HL-60 (cell line): ENCODE measurements around the gene CCDC184.

Source experiments
- DNase-seq, 2 experiments: peaks; one replicate each; pipeline ENCODE4 v3.0.0-alpha.2; 2010 to 2020; ENCODE audit warnings: low read depth in 1 of 2, low spot score in 1 of 2
- H3K27ac ChIP-seq: fragments of 250-450 bp; sonication (Bioruptor Pico); replicated peaks from 2 replicates; pipeline ENCODE4 v1.5.1; 2020; ENCODE audit warnings: mild to moderate bottlenecking, moderate library complexity
- H3K27me3 ChIP-seq: fragments of 250-450 bp; sonication (Bioruptor Pico); 2 replicates; pipeline ENCODE4 v1.5.1; 2021; ENCODE audit warnings: mild to moderate bottlenecking, moderate library complexity; ENCODE audit not compliant: insufficient read depth, poor library complexity, severe bottlenecking
- H3K4me3 ChIP-seq: replicated peaks from 2 replicates; pipeline ENCODE4 v1.5.1; 2011; ENCODE audit warnings: mild to moderate bottlenecking, control low read depth, low read length; ENCODE audit not compliant: insufficient read depth
- GABPA ChIP-seq: IDR thresholded peaks from 2 replicates; pipeline ENCODE4 v1.6.1; 2012; ENCODE audit warnings: low read depth
- POLR2AphosphoS5 ChIP-seq: IDR thresholded peaks from 2 replicates; pipeline ENCODE4 v1.6.1; 2012; ENCODE audit warnings: low read depth
- SPI1 ChIP-seq: IDR thresholded peaks from 2 replicates; pipeline ENCODE4 v1.6.1; 2012; ENCODE audit warnings: low read depth, mild to moderate bottlenecking, borderline replicate concordance
- long read RNA-seq: library from polyadenylated mRNA; unstranded; transcript quantifications from one replicate; pipeline ENCODE4 v2.0.0, GENCODE V29; 2020
- TF ChIP-seq, protein P1 (sequence below): IDR thresholded peaks from 2 replicates; pipeline ENCODE4 v1.6.1; 2012; ENCODE audit warnings: low read depth; ENCODE audit not compliant: insufficient replicate concordance
- TF ChIP-seq, protein P2 (sequence below): IDR thresholded peaks from one replicate; pipeline ENCODE4 v1.5.1; 2011; ENCODE audit warnings: low read length, control low read depth, inconsistent platforms; ENCODE audit not compliant: insufficient read depth

The CCDC184 gene
- long read RNA-seq: 0 reads

DNA sequence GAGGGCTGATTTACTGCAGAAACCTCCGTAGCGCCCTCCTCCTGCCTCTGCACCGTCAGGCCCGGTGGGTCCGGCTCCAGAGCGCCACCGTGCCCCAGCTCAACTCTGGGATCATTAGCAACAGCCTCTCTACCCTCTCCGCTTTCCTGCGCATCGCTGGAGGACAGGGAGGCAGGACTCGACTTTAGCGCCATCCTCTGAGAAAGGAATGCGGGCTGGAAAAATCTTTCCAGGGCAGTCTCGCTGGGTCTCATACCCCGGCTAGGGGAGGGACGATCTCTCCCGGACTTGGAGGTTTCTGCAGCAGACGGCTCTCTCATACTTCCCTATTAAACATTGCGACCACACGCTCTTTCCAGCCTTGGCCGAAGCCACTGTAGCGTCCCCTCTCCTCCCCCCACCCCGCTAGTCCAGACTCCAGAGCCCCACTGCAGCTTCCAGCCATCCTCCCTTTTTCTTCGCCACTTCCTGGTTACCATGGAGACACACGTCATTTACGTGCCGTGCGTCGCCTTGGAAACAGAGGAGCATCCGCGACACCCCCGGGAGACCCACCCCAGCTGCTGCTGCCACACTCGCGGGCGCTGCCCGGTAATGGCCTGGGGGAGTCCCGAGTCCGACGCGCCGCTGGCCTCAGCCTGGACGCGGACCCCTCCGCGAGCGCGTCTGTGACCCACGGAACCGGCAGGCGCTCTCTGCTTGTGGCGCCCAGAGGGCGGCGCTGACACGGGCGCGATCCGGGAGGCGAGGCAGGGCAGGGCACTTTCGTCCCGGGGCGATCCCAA lies at the start of gene CCDC184:
TSS of gene CCDC184 (plus strand) at position 554 of the 785 bp plus-strand sequence. CDS start 479 bp downstream, outside the sequence.
- Histone ChIP-seq H3K27ac (no peak within 1 kb of the TSS), H3K27me3 (peaks cover 35% of the 10 kb centered on the region), H3K4me3 (peak within 1 kb of the TSS; percentile 45)
- peak; percentile 38 to 52 for DNase-seq
- TF ChIP-seq POLR2AphosphoS5: no peak
- TF ChIP-seq, protein P1, sequence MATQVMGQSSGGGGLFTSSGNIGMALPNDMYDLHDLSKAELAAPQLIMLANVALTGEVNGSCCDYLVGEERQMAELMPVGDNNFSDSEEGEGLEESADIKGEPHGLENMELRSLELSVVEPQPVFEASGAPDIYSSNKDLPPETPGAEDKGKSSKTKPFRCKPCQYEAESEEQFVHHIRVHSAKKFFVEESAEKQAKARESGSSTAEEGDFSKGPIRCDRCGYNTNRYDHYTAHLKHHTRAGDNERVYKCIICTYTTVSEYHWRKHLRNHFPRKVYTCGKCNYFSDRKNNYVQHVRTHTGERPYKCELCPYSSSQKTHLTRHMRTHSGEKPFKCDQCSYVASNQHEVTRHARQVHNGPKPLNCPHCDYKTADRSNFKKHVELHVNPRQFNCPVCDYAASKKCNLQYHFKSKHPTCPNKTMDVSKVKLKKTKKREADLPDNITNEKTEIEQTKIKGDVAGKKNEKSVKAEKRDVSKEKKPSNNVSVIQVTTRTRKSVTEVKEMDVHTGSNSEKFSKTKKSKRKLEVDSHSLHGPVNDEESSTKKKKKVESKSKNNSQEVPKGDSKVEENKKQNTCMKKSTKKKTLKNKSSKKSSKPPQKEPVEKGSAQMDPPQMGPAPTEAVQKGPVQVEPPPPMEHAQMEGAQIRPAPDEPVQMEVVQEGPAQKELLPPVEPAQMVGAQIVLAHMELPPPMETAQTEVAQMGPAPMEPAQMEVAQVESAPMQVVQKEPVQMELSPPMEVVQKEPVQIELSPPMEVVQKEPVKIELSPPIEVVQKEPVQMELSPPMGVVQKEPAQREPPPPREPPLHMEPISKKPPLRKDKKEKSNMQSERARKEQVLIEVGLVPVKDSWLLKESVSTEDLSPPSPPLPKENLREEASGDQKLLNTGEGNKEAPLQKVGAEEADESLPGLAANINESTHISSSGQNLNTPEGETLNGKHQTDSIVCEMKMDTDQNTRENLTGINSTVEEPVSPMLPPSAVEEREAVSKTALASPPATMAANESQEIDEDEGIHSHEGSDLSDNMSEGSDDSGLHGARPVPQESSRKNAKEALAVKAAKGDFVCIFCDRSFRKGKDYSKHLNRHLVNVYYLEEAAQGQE: no peak

DNA sequence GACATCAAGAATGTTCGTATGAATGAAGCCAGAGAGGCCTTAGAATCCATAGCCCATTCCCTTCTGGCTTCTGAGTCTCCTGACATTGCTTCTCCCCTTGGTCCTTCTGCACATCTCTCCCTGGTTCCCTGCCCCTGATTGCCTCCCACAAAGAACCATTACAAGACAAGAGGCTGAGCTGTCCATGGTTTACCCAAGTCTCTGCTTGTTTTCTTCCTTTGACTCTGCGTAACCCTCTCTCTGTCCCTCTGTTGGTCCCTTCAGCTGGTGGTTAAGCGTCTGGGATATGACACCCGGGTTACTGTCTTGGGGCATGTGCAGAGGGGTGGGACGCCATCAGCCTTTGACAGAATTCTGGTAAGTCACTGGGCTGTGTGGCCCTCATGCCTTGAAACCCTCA lies 48.4 kb upstream of the CCDC184 start:
- H3K27me3 ChIP-seq: no peaks in the 10 kb centered on the region
- H3K4me3 ChIP-seq: no peak overlapping the region
- no peak overlapping the region for H3K27ac ChIP-seq
- no peak for TF ChIP-seq SPI1
- TF ChIP-seq, protein P1: peak; percentile 60
- DNase-seq: no peak

DNA sequence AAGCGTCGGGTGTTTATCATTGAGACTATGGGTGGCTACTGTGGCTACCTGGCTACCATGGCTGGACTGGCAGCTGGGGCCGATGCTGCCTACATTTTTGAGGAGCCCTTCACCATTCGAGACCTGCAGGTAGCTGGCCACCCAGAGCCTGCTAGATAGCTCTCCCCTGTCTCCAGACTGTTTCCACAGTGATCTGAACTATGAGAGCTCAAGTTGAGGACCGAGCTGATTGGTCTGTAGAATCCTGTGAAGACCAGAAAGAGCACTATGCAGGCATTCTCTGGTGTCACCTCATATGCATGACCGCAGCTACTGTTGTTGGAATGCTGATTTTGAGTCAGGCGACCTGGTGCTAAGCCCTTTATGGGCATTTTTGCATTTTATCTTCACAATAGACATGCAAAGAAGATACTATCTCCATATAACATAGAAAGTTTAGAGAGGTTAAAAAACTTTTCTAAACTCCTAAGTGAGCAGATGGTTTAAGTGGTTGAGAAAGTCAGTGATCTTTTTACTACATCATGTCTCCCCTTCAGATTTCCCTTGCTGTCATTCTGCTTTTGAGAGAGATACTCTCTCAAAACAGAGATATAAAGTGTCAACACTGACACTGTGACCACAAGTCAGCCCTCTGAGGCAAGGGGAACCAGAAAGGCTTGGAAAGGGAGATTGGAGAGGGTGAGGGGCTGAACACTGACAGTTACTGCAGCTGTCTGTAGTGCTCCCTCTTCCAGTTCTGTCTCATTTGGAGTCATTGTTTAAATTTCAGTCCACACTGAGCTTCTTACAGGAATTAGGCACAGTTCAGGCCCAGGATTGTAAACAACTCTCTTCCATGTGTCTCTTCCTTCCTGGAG lies 40.4 kb upstream of the CCDC184 start:
- Histone ChIP-seq H3K4me3 (no peak overlapping the region), H3K27ac (no peak overlapping the region), H3K27me3 (no peaks in the 10 kb centered on the region)
- DNase-seq: peak in 1 of 2 experiments; percentile 3
- TF ChIP-seq, protein P2, sequence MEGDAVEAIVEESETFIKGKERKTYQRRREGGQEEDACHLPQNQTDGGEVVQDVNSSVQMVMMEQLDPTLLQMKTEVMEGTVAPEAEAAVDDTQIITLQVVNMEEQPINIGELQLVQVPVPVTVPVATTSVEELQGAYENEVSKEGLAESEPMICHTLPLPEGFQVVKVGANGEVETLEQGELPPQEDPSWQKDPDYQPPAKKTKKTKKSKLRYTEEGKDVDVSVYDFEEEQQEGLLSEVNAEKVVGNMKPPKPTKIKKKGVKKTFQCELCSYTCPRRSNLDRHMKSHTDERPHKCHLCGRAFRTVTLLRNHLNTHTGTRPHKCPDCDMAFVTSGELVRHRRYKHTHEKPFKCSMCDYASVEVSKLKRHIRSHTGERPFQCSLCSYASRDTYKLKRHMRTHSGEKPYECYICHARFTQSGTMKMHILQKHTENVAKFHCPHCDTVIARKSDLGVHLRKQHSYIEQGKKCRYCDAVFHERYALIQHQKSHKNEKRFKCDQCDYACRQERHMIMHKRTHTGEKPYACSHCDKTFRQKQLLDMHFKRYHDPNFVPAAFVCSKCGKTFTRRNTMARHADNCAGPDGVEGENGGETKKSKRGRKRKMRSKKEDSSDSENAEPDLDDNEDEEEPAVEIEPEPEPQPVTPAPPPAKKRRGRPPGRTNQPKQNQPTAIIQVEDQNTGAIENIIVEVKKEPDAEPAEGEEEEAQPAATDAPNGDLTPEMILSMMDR: no peak
- TF ChIP-seq SPI1 (no peak), POLR2AphosphoS5 (no peak), GABPA (no peak)
- TF ChIP-seq, protein P1: no peak

DNA sequence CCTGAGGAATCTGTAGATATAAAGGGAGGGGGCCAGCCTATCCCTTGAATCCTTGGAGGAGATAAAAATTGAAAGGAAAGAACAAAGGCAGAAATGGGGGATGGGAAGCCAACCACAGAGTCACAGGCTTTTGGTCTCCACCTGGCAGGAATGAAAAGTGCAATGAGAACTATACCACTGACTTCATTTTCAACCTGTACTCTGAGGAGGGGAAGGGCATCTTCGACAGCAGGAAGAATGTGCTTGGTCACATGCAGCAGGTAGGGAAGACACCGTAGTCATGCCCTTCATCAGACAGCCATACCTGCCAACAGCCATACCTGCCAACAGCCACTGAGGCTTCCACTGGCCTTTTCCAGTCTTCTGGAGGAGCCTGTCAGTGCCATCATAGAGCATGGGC lies 39.5 kb upstream of the CCDC184 start:
- no peak for TF ChIP-seq SPI1
- no peak for TF ChIP-seq GABPA
- TF ChIP-seq, protein P2: no peak
- TF ChIP-seq, protein P1: no peak
- no peak for TF ChIP-seq POLR2AphosphoS5
- Histone ChIP-seq H3K4me3 (no peak overlapping the region), H3K27ac (no peak overlapping the region), H3K27me3 (no peaks in the 10 kb centered on the region)
- DNase-seq: no peak
